ENCODE results near the gene B9D2. TPM values are rescaled to one million over a fixed set of nuclear protein-coding genes. Genes with fewer than 3 reads are reported as not detected.

B9D2 gene
- total RNA-seq, 1 donor = 4.5 TPM

- DNase-seq (ENCODE audit: low read depth) = no peak
- H3K4me3 ChIP-seq (ENCODE audit: low read depth, low read length) = no peak overlapping the region
- TF ChIP-seq CTCF (IDR thresholded peaks at IDR 0.05; ENCODE audit: insufficient read depth, low read length) = no peak
Observed at GRCh38 chr19:41355802-41356201, 8.1 kb downstream of the B9D2 start.

GRCh38 chr19:41355035-41355434 lies 8.9 kb downstream of the B9D2 start:
- TF ChIP-seq CTCF (IDR thresholded peaks at IDR 0.05; ENCODE audit: insufficient read depth, low read length) = no peak
- no peak for DNase-seq (ENCODE audit: low read depth)
- no peak overlapping the region for H3K4me3 ChIP-seq (ENCODE audit: low read depth, low read length)

GRCh38 chr19:41354343-41354953 lies 9.5 kb downstream of the B9D2 start:
- TF ChIP-seq CTCF (IDR thresholded peaks at IDR 0.05; ENCODE audit: insufficient read depth, low read length) = no peak
- peak overlapping the region; percentile 62 for H3K4me3 ChIP-seq (ENCODE audit: low read depth, low read length)
- DNase-seq (ENCODE audit: low read depth) = no peak

- peak; percentile 88 for DNase-seq (ENCODE audit: low read depth)
- TF ChIP-seq CTCF (IDR thresholded peaks at IDR 0.05; ENCODE audit: insufficient read depth, low read length) = peak; percentile 91
- peak within 1 kb of the TSS; percentile 93 for H3K4me3 ChIP-seq (ENCODE audit: low read depth, low read length)
Observed at GRCh38 chr19:41353466-41354342, 10.2 kb downstream of the B9D2 start, which contains the start of gene TGFB1. Gene TGFB1, minus strand, starts transcription at chr19:41353922. Its CDS starts 878 bp downstream, at chr19:41353044.

- TF ChIP-seq CTCF (IDR thresholded peaks at IDR 0.05; ENCODE audit: insufficient read depth, low read length) = peak; percentile 52
- peak overlapping the region; percentile 93 for H3K4me3 ChIP-seq (ENCODE audit: low read depth, low read length)
- peak; percentile 46 for DNase-seq (ENCODE audit: low read depth)
Observed at GRCh38 chr19:41352609-41353465, 11.1 kb downstream of the B9D2 start.

- no peak for TF ChIP-seq CTCF (IDR thresholded peaks at IDR 0.05; ENCODE audit: insufficient read depth, low read length)
- H3K4me3 ChIP-seq (ENCODE audit: low read depth, low read length) = peak overlapping the region; percentile 93
- no peak for DNase-seq (ENCODE audit: low read depth)
Observed at GRCh38 chr19:41352279-41352608, 11.7 kb downstream of the B9D2 start.

All from fibroblast of the aortic adventitia (primary cell).